Endothelial cell of umbilical vein (primary cell): ENCODE measurements around the gene KLHL11. TPM values are rescaled to one million over a fixed set of nuclear protein-coding genes. Genes with fewer than 3 reads are reported as not detected.

Experiments used
- BruUV-seq: library from RNA; stranded (reverse); fragments of 400-500 nt; replicated peaks from 2 replicates; lab custom pipeline; 2021; lab: Mats Ljungman, UMichigan
- CTCF ChIA-PET: fragments of 300-600, 350-600 bp; sonication (Branson Sonifier 250); formaldehyde crosslinking; loops from one replicate; lab custom pipeline; 2021; ENCODE audit warnings: antibody characterized with exemption, inconsistent platforms; lab: Charles Lee
- POLR2A ChIA-PET: fragments of 300-600, 350-600 bp; sonication (Branson Sonifier 250); formaldehyde crosslinking; loops from one replicate; lab custom pipeline; 2021; ENCODE audit warnings: antibody characterized with exemption, inconsistent platforms; lab: Charles Lee
- DNase-seq: peaks from one replicate; pipeline ENCODE4 v3.0.0-alpha.2; 2011; ENCODE audit warnings: low read depth, low spot score
- FAIRE-seq: peaks from 2 replicates; lab custom pipeline; 2011; peaks lifted over from hg19 to GRCh38; lab: Jason Lieb, UNC
- H2AFZ ChIP-seq: 2 replicates; pipeline ENCODE4 v1.6.0; 2012; ENCODE audit warnings: low read depth, low read length, control low read depth, inconsistent platforms
- H3K27ac ChIP-seq: 2 replicates; pipeline ENCODE4 v1.5.1; 2011; ENCODE audit warnings: low read depth, mild to moderate bottlenecking, control low read depth, low read length, moderate library complexity; ENCODE audit not compliant: insufficient read depth
- H3K27me3 ChIP-seq, 2 experiments: 2 replicates each; pipeline versions ENCODE4 v1.6.0 to v1.6.1; 2011; ENCODE audit warnings: low read length in 2 of 2, mixed read lengths in 1 of 2; ENCODE audit not compliant: control insufficient read depth in 2 of 2, insufficient read depth in 2 of 2
- H3K36me3 ChIP-seq, 2 experiments: 2 replicates in 1 of 2; 3 replicates in 1 of 2; pipeline ENCODE4 v1.5.1; 2011; ENCODE audit warnings: low read length in 2 of 2, mild to moderate bottlenecking in 1 of 2, moderate library complexity in 1 of 2; ENCODE audit not compliant: control insufficient read depth in 2 of 2, insufficient read depth in 2 of 2; ENCODE audit errors: extremely low read depth in 1 of 2
- H3K4me1 ChIP-seq: 3 replicates; pipeline ENCODE4 v1.5.1; 2011; ENCODE audit warnings: mild to moderate bottlenecking, low read length; ENCODE audit not compliant: control insufficient read depth, insufficient read depth; ENCODE audit errors: extremely low read depth
- H3K4me2 ChIP-seq: 2 replicates; pipeline ENCODE4 v1.6.1; 2011; ENCODE audit warnings: low read length, control low read depth, mixed read lengths; ENCODE audit not compliant: insufficient read depth
- H3K4me3 ChIP-seq, 3 experiments: fragments of 200-600 bp in 1 of 3; sonication (generic), shearing (Covaris generic) in 1 of 3; replicated peaks in 1 of 3; 2 replicates each; pipeline ENCODE4 v1.5.1; 2011 to 2016; ENCODE audit warnings: control low read depth in 3 of 3, low read length in 3 of 3, mild to moderate bottlenecking in 2 of 3, inconsistent platforms in 1 of 3, low read depth in 1 of 3, moderate library complexity in 1 of 3; ENCODE audit not compliant: insufficient read depth in 1 of 3
- H3K79me2 ChIP-seq: 2 replicates; pipeline ENCODE4 v1.6.0; 2012; ENCODE audit warnings: low read length, inconsistent platforms; ENCODE audit not compliant: control insufficient read depth, insufficient read depth
- H3K9ac ChIP-seq: replicated peaks from 2 replicates; pipeline ENCODE3; 2011; ENCODE audit warnings: low read length, control low read depth; ENCODE audit not compliant: insufficient read depth; ENCODE audit errors: extremely low read depth
- H3K9me1 ChIP-seq: replicated peaks from 3 replicates; pipeline ENCODE4 v1.6.0; 2011; ENCODE audit warnings: mild to moderate bottlenecking, low read length; ENCODE audit not compliant: control insufficient read depth, insufficient read depth; ENCODE audit errors: extremely low read depth
- H3K9me3 ChIP-seq: replicated peaks from 2 replicates; pipeline ENCODE4 v1.5.1; 2012; ENCODE audit warnings: low read length, inconsistent platforms; ENCODE audit not compliant: control insufficient read depth, insufficient read depth
- H4K20me1 ChIP-seq: replicated peaks from 2 replicates; pipeline ENCODE3; 2011; ENCODE audit warnings: mild to moderate bottlenecking, low read length; ENCODE audit not compliant: control insufficient read depth, insufficient read depth; ENCODE audit errors: extremely low read depth
- CTCF ChIP-seq, 2 donors: IDR thresholded peaks; 1 replicate in 1 of 2; 2 replicates in 1 of 2; pipeline ENCODE4 v1.5.1; 2011; ENCODE audit warnings: low read length in 2 of 2, mild to moderate bottlenecking in 2 of 2, moderate library complexity in 2 of 2, control low read depth in 1 of 2, inconsistent platforms in 1 of 2, low read depth in 1 of 2; ENCODE audit not compliant: insufficient read depth in 1 of 2; ENCODE audit errors: extremely low read depth in 1 of 2
- EZH2 ChIP-seq: IDR thresholded peaks from 2 replicates; pipeline ENCODE4 v1.6.1; 2012; ENCODE audit warnings: borderline replicate concordance, low read depth, mild to moderate bottlenecking, moderate library complexity, low read length, inconsistent platforms; ENCODE audit not compliant: severe bottlenecking
- FOS ChIP-seq: IDR thresholded peaks from 2 replicates; pipeline ENCODE4 v1.6.1; 2011; ENCODE audit warnings: mild to moderate bottlenecking, low read length, moderate library complexity, borderline replicate concordance; ENCODE audit not compliant: insufficient read depth
- GATA2 ChIP-seq: IDR thresholded peaks from 2 replicates; pipeline ENCODE4 v1.7.0; 2011; ENCODE audit warnings: low read depth, mild to moderate bottlenecking, moderate library complexity, mixed read lengths, low read length; ENCODE audit not compliant: insufficient read length, insufficient read depth
- JUN ChIP-seq: IDR thresholded peaks from 2 replicates; pipeline ENCODE4 v1.6.1; 2011; ENCODE audit warnings: borderline replicate concordance, low read depth; ENCODE audit not compliant: insufficient read length, insufficient read depth
- MYC ChIP-seq: IDR thresholded peaks from one replicate; pipeline ENCODE4 v1.6.1; 2011; ENCODE audit warnings: mild to moderate bottlenecking, low read depth, low read length
- POLR2A ChIP-seq: IDR thresholded peaks from 2 replicates; pipeline ENCODE4 v1.6.1; 2012; ENCODE audit warnings: low read depth, mild to moderate bottlenecking, control low read depth, low read length
- POLR2AphosphoS5 ChIP-seq: IDR thresholded peaks from 2 replicates; pipeline ENCODE4 v1.6.1; 2012; ENCODE audit warnings: low read depth, mild to moderate bottlenecking, control low read depth, low read length, moderate library complexity; ENCODE audit not compliant: insufficient read depth
- dilution Hi-C: fragments of 300-500 bp; cut with MboI; formaldehyde crosslinking; loops from one replicate; pipeline ENCODE4 v1.15.0; 2019; ENCODE audit warnings: low sequenced_read_pairs; ENCODE audit not compliant: extremely low pct_ligation_motif_present
- intact Hi-C: fragments of 100-400 bp; cut with micrococcal nuclease; formaldehyde crosslinking; loops from one replicate; pipeline ENCODE4 v1.10.0; 2022
- polyA plus RNA-seq, 4 experiments: library from polyadenylated mRNA; depleted of rRNA in 3 of 4; stranded (reverse) in 3 of 4; unstranded in 1 of 4; fragments of >200 nt; gene quantifications; 2 replicates each; pipeline versions ENCODE4 v1.2.1 to v1.2.3, GENCODE V29; 2011 to 2012; ENCODE audit warnings: missing spikeins in 1 of 4
- total RNA-seq: library from RNA; stranded (reverse); gene quantifications from 2 replicates; pipeline ENCODE4 v1.2.3, GENCODE V29; 2021
- TF ChIP-seq, protein P1 (sequence below): IDR thresholded peaks from 2 replicates; pipeline ENCODE4 v1.6.1; 2011; ENCODE audit not compliant: insufficient read depth, insufficient read length

Gene KLHL11
- total and polyA plus RNA-seq, 2 donors (not counting 3 experiments of a cell fraction or from before 2014, with no cell fraction given) = 3.1 to 11.0 TPM

GRCh38 chr17:41885733-41886132, 20.5 kb upstream of the KLHL11 start:
- Histone ChIP-seq H3K27ac (no peak overlapping the region), H3K4me3 (no peak overlapping the region), H3K27me3 (no peaks in the 10 kb centered on the region), H4K20me1 (no peaks in the 10 kb centered on the region), H3K9ac (no peak overlapping the region), H3K9me3 (no peaks in the 10 kb centered on the region), H3K4me2 (no peak overlapping the region), H3K36me3 (peaks cover 42 to 52% of the 10 kb centered on the region in 2 experiments), H3K4me1 (no peaks in the 10 kb centered on the region), H3K79me2 (peaks cover 4% of the 10 kb centered on the region), H2AFZ (no peak overlapping the region), H3K9me1 (no peaks in the 10 kb centered on the region)
- ChIA-PET POLR2A (no interaction called here), CTCF (interaction anchor here (0.7 kb wide), 1 partner anchor 32 kb away, joined by 3 read pairs; no protein-coding TSS in a partner anchor)
- intact Hi-C loops = loop anchor here (5.0 kb wide), 1 partner anchor 148 kb away; no protein-coding TSS in a partner anchor
- TF ChIP-seq, protein P1, sequence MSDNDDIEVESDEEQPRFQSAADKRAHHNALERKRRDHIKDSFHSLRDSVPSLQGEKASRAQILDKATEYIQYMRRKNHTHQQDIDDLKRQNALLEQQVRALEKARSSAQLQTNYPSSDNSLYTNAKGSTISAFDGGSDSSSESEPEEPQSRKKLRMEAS = no peak
- TF ChIP-seq CTCF (IDR thresholded peaks at IDR 0.05; ENCODE audit: extremely low read depth in 1 of 2, insufficient read depth in 1 of 2, low read depth in 1 of 2, low read length in 2 of 2) = peak in 1 of 2 donors; percentile 9
- DNase-seq (no peak), FAIRE-seq (no peak)
- no TSS peak for BruUV-seq
- dilution Hi-C loops = no loop called here

GRCh38 chr17:41882756-41883155, 17.5 kb upstream of the KLHL11 start:
- no TSS peak for BruUV-seq
- no peaks in the 10 kb centered on the region for H4K20me1 ChIP-seq
- ChIA-PET CTCF (no interaction called here), POLR2A (no interaction called here)
- no peak overlapping the region for H2AFZ ChIP-seq
- no peaks in the 10 kb centered on the region for H3K9me1 ChIP-seq
- TF ChIP-seq CTCF (IDR thresholded peaks at IDR 0.05; ENCODE audit: extremely low read depth in 1 of 2, insufficient read depth in 1 of 2, low read depth in 1 of 2, low read length in 2 of 2) = no peak
- TF ChIP-seq MYC = no peak
- TF ChIP-seq JUN = no peak
- no peak for TF ChIP-seq FOS
- no peak for TF ChIP-seq EZH2
- TF ChIP-seq, protein P1 = no peak
- TF ChIP-seq POLR2AphosphoS5 = no peak
- TF ChIP-seq POLR2A = no peak
- no peak for TF ChIP-seq GATA2
- no peaks in the 10 kb centered on the region for H3K9me3 ChIP-seq
- H3K4me3 ChIP-seq = no peak overlapping the region
- dilution Hi-C loops = no loop called here
- H3K27ac ChIP-seq = no peak overlapping the region
- H3K36me3 ChIP-seq = peaks cover 56 to 59% of the 10 kb centered on the region in 2 experiments
- intact Hi-C loops = no loop called here
- H3K27me3 ChIP-seq = no peaks in the 10 kb centered on the region
- FAIRE-seq (no peak), DNase-seq (no peak)
- H3K4me2 ChIP-seq = no peak overlapping the region
- peaks cover 5% of the 10 kb centered on the region for H3K79me2 ChIP-seq
- no peaks in the 10 kb centered on the region for H3K4me1 ChIP-seq
- no peak overlapping the region for H3K9ac ChIP-seq
